HG03439 (cell line): Measurements from ENCODE around the gene INHA.

ENCODE experiments used
- ATAC-seq: cut with Tn5 transposase; IDR thresholded peaks from one replicate; pipeline ENCODE4 v1.9.1; 2021; ENCODE audit warnings: mild to moderate bottlenecking, moderate library complexity; ENCODE audit not compliant: unreplicated experiment

INHA gene

GRCh38 chr2:219611306-219611705 is 39.2 kb downstream of the INHA start:
- ATAC-seq: no peak

GRCh38 chr2:219611866-219612576 is 39.9 kb downstream of the INHA start:
- no peak for ATAC-seq

DNA sequence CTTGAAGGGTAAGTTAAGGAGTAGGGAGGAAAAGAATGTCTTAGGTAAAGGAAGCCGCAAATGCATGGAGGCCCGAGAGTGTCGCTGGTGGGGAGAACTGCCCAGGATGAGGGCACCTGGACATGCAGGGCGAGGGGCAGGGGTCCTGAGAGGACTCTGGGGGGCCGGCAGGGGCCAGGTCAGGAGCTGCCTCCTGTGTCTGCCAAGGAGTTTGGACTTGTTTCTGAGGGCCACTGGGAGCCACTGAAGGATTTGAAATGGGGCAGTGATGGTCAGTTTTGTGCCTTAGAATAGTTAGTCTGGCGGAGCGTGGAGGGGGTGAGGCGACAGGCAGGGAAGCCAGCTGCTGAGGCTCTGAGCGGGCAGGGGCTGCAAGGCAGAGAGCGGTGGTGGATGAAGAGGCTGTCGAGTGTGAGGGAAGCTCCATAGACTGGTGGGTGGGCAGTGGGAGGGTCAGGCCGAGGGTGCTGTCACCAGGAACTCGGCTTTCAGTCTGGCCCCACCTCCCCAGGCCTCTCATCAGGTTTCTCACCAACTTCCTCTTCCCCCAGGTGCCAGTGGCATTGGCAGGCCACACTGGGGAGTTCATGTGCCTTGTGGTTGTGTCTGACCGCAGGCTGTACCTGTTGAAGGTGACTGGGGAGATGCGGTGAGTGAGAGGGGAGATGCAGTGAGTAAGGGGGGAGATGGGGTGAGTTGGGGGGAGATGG is 40.6 kb downstream of the INHA start:
- no peak for ATAC-seq

GRCh38 chr2:219613461-219614070 is 41.5 kb downstream of the INHA start:
- ATAC-seq: no peak

DNA sequence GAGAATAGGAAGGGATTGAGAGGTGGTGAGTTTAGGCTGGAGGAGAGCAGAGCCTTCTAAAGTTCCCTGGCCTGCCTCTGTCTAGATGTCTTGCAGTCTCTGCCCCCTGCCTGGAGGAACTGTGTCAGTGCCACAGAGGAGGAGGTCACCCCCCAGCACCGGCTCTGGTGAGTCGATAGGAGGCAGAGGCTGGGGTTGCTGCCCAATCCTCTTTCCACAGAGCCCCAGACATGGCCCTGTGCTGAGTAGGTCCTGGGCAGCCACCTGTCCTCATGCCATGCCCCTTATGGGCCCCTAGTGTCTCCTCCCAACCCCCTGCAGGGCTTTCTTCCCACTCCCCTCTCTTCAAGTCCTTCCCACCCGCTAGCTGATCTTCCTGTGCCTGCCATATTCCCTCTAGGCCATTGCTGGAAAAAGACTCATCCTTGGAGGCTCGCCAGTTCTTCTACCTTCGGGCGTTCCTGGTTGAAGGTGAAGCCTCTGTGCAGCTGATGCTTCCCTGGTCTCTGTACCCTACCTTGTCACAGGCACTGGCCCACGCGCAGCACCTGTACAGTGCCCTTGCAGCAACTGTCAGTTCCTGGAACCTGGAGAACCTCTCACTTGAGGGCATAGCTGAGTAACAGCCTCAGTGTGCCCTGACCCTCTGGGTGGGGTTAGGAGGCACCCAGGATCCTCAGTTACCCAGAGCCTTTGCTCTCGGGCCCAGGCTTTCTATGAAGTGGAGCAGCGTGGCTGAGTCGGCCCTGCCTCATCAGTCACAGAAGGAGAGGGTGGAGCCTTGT is 42.2 kb downstream of the INHA start:
- ATAC-seq: no peak

GRCh38 chr2:219615036-219615435 is 42.9 kb downstream of the INHA start:
- ATAC-seq: no peak

DNA sequence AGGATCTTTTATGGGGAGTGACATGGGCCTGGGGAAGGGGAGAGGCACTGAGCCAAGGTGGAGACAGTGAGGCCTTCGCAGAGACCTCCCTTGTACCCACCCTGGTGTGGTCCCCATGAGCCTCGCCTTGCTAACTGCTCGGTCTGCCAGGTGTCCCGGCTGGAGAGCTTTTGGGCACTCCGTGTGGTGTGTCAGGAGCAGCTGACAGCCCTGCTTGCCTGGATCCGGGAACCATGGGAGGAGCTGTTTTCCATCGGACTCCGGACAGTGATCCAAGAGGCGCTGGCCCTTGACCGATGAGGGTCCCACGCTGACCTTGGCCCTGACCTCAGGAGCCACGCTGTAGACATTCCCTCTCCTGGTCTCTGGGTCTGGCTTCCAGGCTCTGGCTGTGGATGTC is 43.8 kb downstream of the INHA start:
- ATAC-seq: no peak

GRCh38 chr2:219616550-219616949 is 44.4 kb downstream of the INHA start:
- no peak for ATAC-seq

GRCh38 chr2:219618733-219619122 is 46.6 kb downstream of the INHA start:
- ATAC-seq: no peak

- no peak for ATAC-seq
Observed at GRCh38 chr2:219619235-219619634, 47.1 kb downstream of the INHA start.

- ATAC-seq: no peak
Observed at GRCh38 chr2:219620546-219620945, 48.4 kb downstream of the INHA start.

GRCh38 chr2:219621935-219622334 is 49.8 kb downstream of the INHA start:
- ATAC-seq: no peak

GRCh38 chr2:219622472-219622871 is 50.4 kb downstream of the INHA start:
- ATAC-seq: no peak

GRCh38 chr2:219624565-219624964 is 52.5 kb downstream of the INHA start:
- no peak for ATAC-seq

- no peak for ATAC-seq
Observed at GRCh38 chr2:219625179-219625578, 53.1 kb downstream of the INHA start.
